Gastrocnemius medialis (tissue), 4 donors: ENCODE data around the gene UGGT2.

ENCODE experiments used
- POLR2A ChIP-seq, 2 donors: fragments of 450-650 bp; IDR thresholded peaks; one replicate each; pipeline ENCODE4 v1.6.1; 2017; ENCODE audit warnings: antibody characterized with exemption in 2 of 2, mild to moderate bottlenecking in 2 of 2, moderate library complexity in 2 of 2
- TF ChIP-seq, protein P1 (sequence below), 5 experiments: fragments of 450-650 bp in 3 of 5; fragments of 200-600 bp in 2 of 5; sonication (generic) in 2 of 5; IDR thresholded peaks in 4 of 5; conservative IDR thresholded peaks in 1 of 5; 1 replicate in 4 of 5; 2 replicates in 1 of 5; pipeline ENCODE4 v1.5.1; 2016 to 2019; ENCODE audit warnings: antibody characterized with exemption in 5 of 5, mild to moderate bottlenecking in 3 of 5, moderate library complexity in 3 of 5

DNA sequence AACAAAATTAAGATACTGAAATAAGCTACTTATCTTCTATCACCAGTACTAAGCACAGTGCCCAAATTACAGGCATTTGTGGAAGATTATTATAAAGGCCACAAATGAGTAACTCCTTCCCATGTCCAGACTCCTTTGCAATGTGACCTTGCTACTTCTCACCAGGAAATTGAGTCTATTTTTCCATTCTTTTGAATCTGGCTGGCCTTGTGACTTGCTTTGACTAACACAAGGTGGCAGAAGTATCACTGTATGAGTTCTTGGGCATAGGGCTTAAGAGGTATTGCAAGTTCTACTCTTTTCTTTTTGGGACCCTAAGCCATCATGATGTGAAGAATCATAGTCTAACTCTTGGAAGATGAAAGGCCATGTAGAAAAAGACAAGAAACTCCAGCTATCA is 49.9 kb downstream of the UGGT2 start:
- TF ChIP-seq, protein P1, sequence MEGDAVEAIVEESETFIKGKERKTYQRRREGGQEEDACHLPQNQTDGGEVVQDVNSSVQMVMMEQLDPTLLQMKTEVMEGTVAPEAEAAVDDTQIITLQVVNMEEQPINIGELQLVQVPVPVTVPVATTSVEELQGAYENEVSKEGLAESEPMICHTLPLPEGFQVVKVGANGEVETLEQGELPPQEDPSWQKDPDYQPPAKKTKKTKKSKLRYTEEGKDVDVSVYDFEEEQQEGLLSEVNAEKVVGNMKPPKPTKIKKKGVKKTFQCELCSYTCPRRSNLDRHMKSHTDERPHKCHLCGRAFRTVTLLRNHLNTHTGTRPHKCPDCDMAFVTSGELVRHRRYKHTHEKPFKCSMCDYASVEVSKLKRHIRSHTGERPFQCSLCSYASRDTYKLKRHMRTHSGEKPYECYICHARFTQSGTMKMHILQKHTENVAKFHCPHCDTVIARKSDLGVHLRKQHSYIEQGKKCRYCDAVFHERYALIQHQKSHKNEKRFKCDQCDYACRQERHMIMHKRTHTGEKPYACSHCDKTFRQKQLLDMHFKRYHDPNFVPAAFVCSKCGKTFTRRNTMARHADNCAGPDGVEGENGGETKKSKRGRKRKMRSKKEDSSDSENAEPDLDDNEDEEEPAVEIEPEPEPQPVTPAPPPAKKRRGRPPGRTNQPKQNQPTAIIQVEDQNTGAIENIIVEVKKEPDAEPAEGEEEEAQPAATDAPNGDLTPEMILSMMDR (IDR thresholded peaks at IDR 0.05 in 4 of 5, conservative IDR thresholded peaks at IDR 0.05 in 1 of 5), result no peak
- no peak for TF ChIP-seq POLR2A (IDR thresholded peaks at IDR 0.05)
